Metanephros (tissue), 2 donors: Measurements from ENCODE around the gene TH. TPM values are rescaled to one million over a fixed set of nuclear protein-coding genes. Genes with fewer than 3 reads are reported as not detected.

Source experiments
- small RNA-seq: library from RNA; depleted of rRNA; stranded (forward); fragments of <200 nt; gene quantifications from one replicate; pipeline ENCODE3, GENCODE V24; 2014; ENCODE audit warnings: low replicate concordance
- total RNA-seq: library from RNA; depleted of rRNA; stranded (reverse); fragments of >200 nt; gene quantifications from one replicate; pipeline ENCODE4 v1.2.3, GENCODE V29; 2014

The TH gene
- total RNA-seq: 1.3 TPM

GRCh38 chr11:2171591-2172003 is at the start of gene TH:
TSS of gene TH (minus strand) at chr11:2171815. CDS start at chr11:2171786, 29 bp downstream.

GRCh38 chr11:2160736-2161259 is 10.8 kb downstream of the TH start, which contains the start of gene INS:
TSS of gene INS (minus strand) at chr11:2161209. CDS start at chr11:2160971, 238 bp downstream.

GRCh38 chr11:2139123-2139521 is 32.5 kb downstream of the TH start, which contains the start of gene IGF2:
TSS of gene IGF2 (minus strand) at chr11:2139389. CDS start at chr11:2135523, 3,866 bp downstream.

Small RNA genes lying within 50 kb of the gene (small RNA-seq; reads per million reads assigned to genes)
- gene MIR4686 (not detected), gene MIR483 (5.2 reads per million, percentile 93 among the genes with 10 or more reads in this experiment)

Other genes starting within 250 kb of the TH start
- gene MRPL23, start 224.5 kb downstream of the TH start, total RNA-seq: 34.4 TPM
- 6,968 TPM for gene H19, start 174.0 kb downstream of the TH start, total RNA-seq
- 562 TPM for gene IGF2, start 32.4 kb downstream of the TH start, total RNA-seq
- gene INS, start 10.6 kb downstream of the TH start, total RNA-seq: 0.35 TPM
- 7.6 TPM for gene ASCL2, start 98.8 kb upstream of the TH start, total RNA-seq
- gene C11orf21, start 130.1 kb upstream of the TH start, total RNA-seq: 3.2 TPM
- 7.0 TPM for gene TSPAN32, start 130.2 kb upstream of the TH start, total RNA-seq
- gene CD81, start 205.5 kb upstream of the TH start, total RNA-seq: 550 TPM
- gene TSSC4, start 228.9 kb upstream of the TH start, total RNA-seq: 36.1 TPM